Measurements from ENCODE around the gene PARD3. TPM values are rescaled to one million over a fixed set of nuclear protein-coding genes. Genes with fewer than 3 reads are reported as not detected.

The PARD3 gene
- total RNA-seq, 3 donors from 2014 or later = 39.5 to 87.9 (median 47.0) TPM

DNA sequence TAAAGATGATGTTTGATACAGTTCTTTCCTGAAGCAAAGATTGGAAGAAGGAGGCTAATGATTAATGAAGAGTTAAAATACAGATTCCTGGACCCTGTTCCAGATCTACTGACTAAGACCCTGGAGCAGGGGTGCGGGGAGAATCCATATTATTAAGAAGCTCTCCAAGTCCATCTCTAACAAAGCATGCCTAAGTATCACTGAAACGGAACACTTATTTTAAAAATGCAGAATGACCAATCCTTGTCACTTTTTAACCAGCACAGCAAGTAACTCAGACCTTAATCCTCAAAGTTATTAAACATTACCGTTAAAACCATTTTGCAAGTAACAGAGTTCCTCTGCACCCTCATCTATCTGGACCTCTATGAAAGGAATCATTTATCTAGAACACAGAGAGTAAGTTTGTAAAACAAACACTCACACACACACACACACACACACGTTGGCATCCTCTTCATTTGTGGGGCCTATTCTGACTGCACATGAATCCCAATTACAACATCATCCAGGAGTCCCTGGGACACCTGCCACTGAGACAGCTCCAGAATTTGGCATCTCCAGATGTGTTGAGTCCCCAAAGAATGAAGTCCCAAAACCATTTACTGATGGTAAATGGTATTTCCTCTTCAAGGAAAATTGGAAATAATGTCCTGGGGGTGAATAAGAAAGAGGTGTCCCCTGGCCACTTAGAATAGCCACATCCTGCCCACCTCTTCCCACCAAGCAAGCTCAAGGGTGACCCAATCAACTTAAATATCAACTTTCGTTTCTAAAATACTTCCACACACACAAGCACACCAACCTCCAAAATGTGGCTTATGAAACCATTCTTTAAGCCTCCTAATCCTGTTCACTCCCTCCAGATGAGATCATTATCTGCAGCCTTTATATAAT, 117.5 kb downstream of the PARD3 start:
- ATAC-seq = no peak
- H3K4me1 ChIP-seq (ENCODE audit: low read depth) = no peaks in the 10 kb centered on the region
- H3K9me3 ChIP-seq = no peaks in the 10 kb centered on the region
- DNase-seq = no peak
- TF ChIP-seq, protein P1, sequence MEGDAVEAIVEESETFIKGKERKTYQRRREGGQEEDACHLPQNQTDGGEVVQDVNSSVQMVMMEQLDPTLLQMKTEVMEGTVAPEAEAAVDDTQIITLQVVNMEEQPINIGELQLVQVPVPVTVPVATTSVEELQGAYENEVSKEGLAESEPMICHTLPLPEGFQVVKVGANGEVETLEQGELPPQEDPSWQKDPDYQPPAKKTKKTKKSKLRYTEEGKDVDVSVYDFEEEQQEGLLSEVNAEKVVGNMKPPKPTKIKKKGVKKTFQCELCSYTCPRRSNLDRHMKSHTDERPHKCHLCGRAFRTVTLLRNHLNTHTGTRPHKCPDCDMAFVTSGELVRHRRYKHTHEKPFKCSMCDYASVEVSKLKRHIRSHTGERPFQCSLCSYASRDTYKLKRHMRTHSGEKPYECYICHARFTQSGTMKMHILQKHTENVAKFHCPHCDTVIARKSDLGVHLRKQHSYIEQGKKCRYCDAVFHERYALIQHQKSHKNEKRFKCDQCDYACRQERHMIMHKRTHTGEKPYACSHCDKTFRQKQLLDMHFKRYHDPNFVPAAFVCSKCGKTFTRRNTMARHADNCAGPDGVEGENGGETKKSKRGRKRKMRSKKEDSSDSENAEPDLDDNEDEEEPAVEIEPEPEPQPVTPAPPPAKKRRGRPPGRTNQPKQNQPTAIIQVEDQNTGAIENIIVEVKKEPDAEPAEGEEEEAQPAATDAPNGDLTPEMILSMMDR (IDR thresholded peaks at IDR 0.05) = no peak
- intact Hi-C loops (cut with DNase I, micrococcal nuclease) = no loop called here
- H3K4me3 ChIP-seq = no peak overlapping the region
- no peaks in the 10 kb centered on the region for H3K36me3 ChIP-seq (ENCODE audit: low read depth)

DNA sequence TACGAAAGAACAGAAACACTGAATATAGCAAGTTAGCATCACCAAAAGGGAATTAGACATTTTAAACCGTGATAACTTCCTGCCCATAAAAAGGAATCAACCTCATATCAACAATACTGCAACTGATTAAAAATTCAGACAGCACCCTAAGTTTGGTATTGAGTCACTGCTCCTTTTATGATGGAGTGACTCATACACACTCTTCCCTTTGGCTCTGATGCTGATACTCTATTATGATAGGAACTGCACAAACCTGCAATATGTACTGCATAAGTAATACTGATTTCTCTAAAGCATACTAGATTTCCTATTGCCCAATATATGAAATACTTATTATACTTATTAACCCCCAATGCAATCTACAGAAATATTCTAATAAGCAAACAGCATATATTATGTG, 118.7 kb downstream of the PARD3 start:
- intact Hi-C loops (cut with DNase I, micrococcal nuclease) = no loop called here
- DNase-seq (no peak), ATAC-seq (peak; percentile 86)
- no peaks in the 10 kb centered on the region for H3K9me3 ChIP-seq
- TF ChIP-seq, protein P1 (IDR thresholded peaks at IDR 0.05) = no peak
- no peaks in the 10 kb centered on the region for H3K4me1 ChIP-seq (ENCODE audit: low read depth)
- no peak overlapping the region for H3K4me3 ChIP-seq
- H3K36me3 ChIP-seq (ENCODE audit: low read depth) = no peaks in the 10 kb centered on the region

DNA sequence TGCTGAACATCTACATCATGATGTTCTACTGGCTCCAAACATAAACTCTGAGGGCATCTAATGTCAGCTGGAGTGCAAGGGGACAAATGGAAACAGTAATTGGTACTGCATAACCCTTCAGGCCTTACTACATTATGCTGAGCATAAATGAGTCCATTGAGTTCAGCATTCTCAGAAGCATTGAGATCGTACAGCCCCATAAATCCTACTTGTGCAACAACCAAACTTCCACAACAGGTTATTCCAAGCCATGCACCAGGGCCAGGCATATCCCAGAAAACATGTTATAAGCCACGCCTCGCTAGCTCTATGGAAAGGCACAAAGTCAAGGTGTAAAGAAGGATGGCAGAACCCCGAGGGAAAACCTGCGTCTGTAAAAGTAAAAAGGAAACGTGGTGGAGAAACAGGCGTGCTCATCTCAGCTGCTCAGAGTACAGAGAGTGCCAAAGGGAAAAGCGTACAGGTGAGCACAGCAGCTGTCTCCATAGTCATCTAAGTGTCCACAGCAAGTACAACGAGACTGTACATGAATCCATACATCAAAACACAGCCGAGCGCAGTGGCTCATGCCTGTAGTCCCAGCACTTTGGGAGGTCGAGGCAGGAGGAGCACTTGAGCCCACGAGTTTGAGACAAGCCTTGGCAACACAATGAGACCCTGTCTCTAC, 124.6 kb downstream of the PARD3 start:
- intact Hi-C loops (cut with DNase I, micrococcal nuclease) = no loop called here
- Histone ChIP-seq H3K4me3 (no peak overlapping the region), H3K36me3 (ENCODE audit: low read depth) (no peaks in the 10 kb centered on the region), H3K4me1 (ENCODE audit: low read depth) (peaks cover 4% of the 10 kb centered on the region), H3K9me3 (no peaks in the 10 kb centered on the region)
- TF ChIP-seq, protein P1 (IDR thresholded peaks at IDR 0.05) = no peak
- DNase-seq (peak in 1 of 3 donors; percentile 25), ATAC-seq (peak; percentile 73)

DNA sequence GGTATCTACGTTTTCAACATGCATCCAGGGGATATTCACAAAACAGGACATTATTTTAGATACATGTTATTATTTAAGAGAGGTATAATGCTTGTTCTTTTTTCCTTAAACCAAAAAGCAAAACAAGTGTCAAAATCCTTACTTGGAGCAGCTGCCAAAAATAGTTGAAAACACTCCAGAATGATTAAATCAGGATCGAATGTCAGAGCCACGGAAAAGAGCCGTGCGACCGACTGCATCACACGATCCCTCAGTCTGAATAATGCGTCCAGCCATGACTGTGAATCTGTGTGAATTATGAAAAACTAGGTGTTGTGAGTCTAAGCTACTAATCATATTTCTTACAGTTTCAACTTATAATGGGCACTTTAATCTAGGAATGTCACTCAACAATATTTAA, 126.0 kb downstream of the PARD3 start:
- H3K9me3 ChIP-seq = no peaks in the 10 kb centered on the region
- no peak overlapping the region for H3K4me3 ChIP-seq
- DNase-seq = no peak
- TF ChIP-seq, protein P1 (IDR thresholded peaks at IDR 0.05) = no peak
- intact Hi-C loops (cut with DNase I, micrococcal nuclease) = no loop called here
- H3K36me3 ChIP-seq (ENCODE audit: low read depth) = no peaks in the 10 kb centered on the region
- no peak for ATAC-seq
- peaks cover 4% of the 10 kb centered on the region for H3K4me1 ChIP-seq (ENCODE audit: low read depth)

DNA sequence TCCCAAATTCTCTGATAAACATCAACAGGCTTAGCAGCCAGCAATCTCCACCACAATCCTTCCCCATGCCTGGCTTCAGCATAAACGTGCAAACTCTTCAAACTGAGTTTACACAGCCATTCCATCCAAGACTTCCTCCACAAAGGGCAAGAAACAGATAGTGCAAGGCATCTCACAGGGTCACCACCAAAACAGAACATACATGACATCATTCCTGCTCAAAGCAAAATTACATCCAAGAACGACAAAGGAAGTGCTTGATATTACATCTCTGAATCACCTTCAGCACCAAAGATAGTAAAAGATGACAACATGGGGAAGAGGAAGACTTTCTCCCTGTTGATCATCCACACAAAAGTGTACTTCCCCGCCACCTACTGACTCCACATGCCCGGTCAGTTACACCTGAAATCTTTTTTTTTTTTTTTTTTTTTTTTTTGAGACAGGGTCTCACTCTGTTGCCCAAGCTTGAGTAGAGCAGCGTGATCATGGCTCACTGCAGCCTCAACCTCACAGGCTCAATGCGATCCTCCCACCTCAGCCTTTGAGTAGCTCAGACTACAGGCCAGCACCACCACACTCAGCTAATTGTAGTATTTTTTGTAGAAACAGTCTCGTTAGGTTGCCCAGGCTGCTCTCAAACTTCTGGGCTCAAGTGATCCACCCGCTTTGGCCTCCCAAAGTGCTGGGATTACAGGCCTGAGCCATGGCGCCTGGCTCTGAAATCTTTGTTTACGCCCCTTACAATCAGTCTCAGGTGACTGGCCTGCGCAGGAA, 127.5 kb downstream of the PARD3 start:
- Histone ChIP-seq H3K9me3 (no peaks in the 10 kb centered on the region), H3K4me3 (no peak overlapping the region), H3K4me1 (ENCODE audit: low read depth) (peaks cover 4% of the 10 kb centered on the region), H3K36me3 (ENCODE audit: low read depth) (no peaks in the 10 kb centered on the region)
- DNase-seq = no peak
- TF ChIP-seq, protein P1 (IDR thresholded peaks at IDR 0.05) = no peak
- ATAC-seq = no peak
- intact Hi-C loops (cut with DNase I, micrococcal nuclease) = no loop called here
